DMS153 treated with DMSO at 0.1 percent for 48 hours (cell line): Measurements from ENCODE around the gene MMP15.
"Not testable (repeated sequence)": the region's sequence is repeated elsewhere in the genome, so short reads cannot be mapped to it uniquely, and the experiment has no call there.

ENCODE experiments used
- DNase-seq: peaks from one replicate; lab custom pipeline; 2025; ENCODE audit not compliant: unreplicated experiment; lab: John Stamatoyannopoulos, UW

MMP15 gene

DNA sequence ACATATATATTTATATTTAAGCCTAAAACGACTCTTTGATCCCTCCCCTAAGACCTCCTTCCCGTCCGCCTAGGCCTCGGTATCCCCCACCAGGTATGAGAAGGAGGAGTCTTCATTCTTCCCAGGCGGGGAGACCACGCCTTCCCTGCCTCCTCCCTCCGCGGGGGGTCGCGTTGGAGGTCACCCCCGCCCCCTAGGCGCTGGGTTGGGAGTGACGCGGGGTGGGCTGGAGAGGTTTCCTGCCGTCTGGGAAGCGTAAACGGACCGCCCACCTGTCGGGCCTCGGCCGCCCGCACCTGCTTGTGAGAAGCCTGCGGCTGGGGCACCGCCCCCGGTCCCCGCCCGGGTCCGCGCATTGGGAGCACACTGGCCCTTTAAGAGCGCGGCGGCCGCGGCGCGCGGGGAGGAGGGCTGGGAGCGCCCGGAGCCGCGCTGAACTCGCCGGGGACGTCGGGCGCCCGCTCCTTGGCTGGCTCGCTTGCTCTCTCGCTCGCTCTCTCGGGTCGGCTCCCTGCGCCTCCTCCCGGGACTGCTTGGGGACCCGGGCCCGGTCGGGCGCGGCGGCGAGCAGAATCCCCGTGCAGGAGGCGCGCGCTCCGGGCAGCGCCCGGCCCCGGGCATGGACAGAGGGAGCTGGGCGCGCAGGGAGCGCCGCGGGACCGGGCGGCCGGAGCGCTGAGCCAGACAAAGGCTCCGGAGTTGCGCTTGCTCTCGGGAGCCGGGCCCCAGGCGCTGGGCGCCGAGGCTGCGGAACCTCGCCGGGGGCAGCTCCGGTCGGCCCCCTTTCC, at the start of gene MMP15:
Gene MMP15 (plus strand): TSS at position 404 of the 788 bp plus-strand sequence. CDS start 597 bp downstream, outside the sequence.
- DNase-seq: peak; percentile 79

DNA sequence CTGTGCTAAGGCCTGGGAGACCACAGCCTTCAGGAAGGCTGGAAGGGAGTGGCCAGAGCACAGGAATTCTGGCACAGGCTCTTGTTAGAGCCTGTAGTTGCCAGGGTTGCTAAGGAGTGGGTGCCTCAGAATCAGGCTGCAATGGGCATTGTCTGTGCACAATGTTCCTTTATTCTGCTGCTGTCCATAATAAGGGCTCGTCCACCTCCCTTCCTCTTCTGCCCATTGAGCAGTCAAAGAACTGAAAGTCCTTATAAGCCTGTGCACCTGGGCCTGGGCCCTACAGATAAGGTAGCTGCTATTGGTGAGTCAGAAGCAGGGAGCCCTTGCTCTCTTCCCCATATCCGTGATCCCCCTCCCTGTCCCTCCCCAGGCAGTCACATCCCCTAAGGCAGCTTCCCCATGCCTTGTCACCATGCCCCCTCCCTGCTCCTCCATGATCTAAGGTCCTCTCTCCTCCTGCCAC, 49.2 kb upstream of the MMP15 start:
- no peak for DNase-seq

DNA sequence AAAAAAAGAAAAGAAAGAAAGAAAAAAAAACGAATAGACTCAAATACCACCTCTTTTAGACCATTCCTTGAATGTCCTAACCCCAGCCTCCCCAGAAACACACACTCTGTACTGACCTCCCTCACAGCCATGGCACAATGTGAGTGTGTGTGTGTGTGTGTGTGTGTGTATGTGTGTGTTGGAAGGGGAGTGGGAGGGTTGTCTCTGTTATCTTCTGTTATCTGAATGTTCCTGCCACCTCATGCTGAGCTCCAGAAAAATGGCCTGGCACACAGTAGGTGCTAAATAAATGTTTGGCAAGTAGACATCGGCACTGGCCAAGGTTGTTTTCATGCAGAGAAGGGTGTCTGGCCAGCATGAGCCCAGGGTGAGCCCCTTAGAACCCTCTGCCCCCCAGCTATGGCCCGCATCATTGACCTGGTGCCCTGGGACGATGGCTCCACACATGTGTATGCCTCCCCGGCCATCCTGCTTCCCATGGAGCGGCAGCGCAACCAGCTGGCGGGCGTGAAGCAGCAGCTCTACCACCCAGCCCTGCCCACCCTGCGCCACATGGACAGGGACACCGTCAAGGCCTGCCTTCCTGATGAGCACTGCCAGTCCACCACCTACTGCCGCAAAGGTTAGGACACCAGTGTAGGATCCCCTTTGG, 48.0 kb upstream of the MMP15 start:
- DNase-seq: no peak

GRCh38 chr16:57978070-57978465, 47.5 kb upstream of the MMP15 start:
- not testable (repeated sequence) for DNase-seq

GRCh38 chr16:57979006-57979585, 46.5 kb upstream of the MMP15 start:
- no peak for DNase-seq

- DNase-seq: no peak
Observed at GRCh38 chr16:57981636-57982035, 43.9 kb upstream of the MMP15 start.

DNA sequence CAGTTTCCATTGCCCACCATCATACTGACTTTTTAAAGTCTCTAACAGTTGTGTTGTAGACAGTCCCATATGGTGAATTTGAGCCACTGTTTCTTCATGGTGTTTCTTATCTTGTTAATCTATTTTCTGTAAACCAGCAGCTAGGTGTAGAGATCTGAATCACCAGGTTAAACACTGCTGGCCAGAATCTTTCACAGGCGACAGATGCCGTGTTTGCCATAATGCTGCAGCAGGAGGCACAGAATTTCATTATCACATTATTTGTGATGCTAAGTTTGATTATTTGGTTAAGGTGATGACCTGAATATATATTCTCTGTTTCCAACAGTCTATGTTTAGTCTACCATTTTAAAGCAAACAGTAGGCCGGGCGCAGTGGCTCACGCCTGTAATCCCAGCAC, 43.2 kb upstream of the MMP15 start:
- DNase-seq: no peak

DNA sequence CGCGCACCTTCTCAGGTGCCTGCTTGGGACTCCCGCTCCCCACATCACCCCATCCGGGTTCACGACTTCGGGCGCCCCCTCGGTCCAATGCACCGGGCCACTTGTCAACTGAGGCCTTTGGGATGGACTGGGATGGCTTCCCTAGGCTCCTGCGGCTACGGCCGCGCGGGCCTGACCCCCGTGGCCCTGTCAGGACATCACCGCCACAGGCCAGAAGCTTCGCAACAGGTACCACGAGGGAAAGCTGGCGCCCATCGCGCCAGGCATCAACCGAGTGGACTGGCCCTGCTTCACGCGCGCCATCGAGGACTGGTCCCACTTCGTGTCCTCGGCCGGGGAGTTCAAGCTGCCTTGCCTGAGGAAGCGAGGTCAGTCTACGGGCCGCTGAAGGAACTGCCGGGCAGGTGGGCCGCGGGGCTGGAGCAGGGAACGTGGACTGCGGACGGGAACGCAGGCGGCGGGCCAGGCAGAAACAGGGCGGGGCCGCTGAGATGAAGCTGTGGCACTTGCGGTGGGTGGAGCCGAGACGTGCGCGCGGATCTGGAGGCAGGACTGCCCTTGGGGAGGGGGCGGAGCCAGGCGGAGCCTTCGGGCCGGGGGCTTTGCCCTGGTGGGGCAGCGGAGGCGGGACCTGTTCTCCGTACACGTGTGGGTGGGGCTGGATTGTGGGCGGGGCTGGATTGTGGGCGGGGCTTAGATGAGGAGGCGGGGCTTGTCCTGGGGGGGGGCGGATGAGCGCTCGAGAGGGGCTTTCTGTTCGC, 40.9 kb upstream of the MMP15 start:
- DNase-seq: no peak

DNA sequence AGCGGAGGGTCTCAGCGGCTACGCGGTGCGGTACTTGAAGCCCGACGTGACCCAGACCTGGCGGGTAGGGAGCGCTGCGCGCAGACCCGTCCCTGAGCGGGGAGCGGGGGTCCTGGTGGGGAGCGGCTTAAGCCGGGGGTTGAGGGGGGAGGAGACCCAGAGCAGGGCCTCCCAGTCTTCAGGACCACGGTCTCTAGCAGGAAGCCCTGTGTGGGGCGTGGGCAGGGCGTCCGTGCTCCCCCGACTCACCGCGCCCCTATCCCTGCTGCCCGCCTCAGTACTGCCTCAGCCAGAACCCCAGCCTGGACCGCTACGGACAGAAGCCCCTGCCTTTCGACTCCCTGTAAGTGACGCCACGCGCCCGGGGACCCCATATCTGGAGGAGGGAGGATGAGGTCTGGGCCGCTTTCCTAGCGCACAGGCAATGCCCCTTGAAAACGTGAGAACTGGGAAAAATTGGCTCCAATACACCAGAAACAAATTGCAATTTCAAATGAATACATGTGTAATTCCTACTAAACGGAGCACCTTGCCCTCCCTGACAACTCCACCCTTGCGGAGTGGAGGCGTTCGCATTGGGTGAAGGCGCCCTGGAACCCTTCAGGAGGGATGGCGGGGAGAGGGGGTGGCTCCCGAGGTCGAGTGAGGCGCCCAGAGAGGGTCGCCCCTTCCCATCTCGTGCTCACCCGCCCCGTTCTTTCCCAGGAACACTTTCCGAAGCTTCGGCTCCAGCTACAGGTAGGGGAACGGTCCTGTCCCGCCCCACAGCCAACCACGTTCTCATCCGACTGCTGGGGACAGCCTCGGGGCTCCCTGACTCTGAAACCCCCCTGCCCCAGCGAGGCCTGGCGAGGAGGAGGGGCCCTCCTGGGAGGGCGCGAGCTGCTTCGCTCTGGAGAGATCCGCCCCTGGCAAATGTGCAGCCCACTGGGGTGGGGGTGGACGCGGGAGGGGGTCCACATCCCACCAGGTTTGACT, 40.1 kb upstream of the MMP15 start:
- no peak for DNase-seq

DNA sequence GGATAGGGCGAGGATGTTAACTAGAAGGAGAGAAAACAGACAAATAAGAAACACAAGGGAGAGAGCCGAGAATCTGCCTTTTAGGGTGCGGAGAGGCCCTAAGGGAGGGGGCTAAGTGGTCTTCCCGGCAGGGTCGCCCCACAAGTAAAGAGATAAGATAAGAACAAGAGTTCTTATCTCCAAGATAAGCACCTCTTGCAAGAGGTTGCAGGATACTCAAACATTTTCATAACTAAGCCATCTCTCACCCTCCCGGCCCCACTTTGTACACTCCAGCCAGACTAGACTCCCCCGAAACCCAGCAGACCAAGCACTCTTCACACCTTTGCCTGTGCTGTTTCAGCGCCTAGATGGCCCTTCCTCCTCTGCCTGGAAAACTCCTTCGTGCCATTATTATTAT, 39.4 kb upstream of the MMP15 start:
- no peak for DNase-seq

DNA sequence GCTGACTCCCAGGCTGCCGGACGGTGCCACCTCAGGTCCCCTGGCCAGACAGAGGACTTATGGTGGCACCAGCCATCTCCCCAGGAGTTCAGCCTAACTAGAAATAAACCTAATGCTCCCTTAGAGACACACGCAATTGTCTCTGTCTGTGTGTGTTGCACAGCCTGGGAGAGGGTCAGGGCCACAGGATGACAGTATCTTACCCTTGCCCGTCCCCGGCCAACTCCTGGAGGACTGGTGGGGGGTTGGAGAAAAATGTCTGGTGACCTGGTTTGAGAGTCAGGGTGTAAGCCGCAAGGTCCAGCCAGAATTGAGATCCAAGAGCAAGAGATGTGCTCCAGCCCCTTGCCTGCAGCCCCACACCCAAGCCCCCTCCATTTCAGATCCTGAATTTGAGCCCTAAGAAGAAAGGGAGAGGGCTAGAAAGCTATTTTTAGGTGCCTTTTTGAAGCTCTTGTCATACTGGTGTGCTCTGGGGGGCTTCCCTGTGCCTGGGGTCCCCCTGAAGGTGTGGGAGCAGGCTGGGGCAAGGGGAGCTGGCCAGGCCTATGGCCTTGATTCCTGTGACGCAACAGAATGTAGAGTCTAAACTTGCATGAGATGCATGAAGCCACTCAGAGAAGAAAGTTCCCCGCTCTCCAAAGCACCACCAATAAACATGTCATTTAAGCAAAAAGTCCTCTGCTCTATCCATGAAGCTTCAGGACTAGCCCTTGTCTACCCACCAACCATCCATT, 37.9 kb upstream of the MMP15 start:
- DNase-seq: no peak

- DNase-seq: peak; percentile 15
Observed at GRCh38 chr16:57988929-57989328, 36.6 kb upstream of the MMP15 start.

DNA sequence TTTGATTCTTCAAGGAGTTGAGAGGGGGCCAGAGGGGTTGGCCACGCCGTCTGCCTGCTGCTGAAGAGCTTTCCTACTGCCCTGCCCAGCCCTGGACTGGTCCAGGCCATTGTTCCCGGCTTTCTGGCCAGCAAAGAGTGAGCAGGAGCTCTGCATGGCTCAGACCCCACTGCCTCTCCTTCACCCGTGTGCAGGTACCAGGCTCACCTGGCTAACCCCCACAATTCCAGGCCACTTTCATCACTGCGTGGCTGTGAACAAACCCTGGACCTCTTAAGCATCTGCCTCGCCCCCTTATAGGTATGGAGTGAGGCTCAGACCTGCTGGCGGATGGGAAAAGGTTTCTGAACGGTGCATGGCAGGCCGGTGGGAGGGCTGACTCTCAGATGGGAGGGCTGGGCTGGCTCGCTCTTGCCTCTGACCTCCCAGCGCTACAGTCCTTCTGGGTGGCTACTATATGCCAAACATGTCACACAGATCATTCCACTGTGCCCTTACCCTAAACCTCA, 33.9 kb upstream of the MMP15 start:
- DNase-seq: no peak

GRCh38 chr16:57992084-57992483, 33.5 kb upstream of the MMP15 start:
- no peak for DNase-seq

DNA sequence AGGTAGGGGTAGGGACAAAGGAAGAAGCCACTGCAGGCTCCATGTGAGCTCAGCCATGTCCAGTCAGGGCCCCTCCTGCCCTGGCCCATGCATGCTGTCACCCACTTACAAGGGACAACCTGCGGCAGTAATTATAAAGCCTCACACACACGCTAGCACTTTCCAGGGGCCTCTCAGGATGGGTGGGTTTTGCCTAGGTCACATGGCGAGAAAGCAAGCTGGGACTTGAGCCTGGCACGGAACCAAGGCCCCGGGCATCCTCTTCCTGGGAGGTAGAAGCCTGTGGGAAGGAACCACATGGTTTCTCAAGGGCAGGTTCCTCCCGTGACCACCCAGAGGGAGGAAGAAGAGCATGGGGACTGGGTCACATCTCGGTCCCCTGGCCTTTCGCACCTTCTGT, 32.1 kb upstream of the MMP15 start:
- no peak for DNase-seq

DNA sequence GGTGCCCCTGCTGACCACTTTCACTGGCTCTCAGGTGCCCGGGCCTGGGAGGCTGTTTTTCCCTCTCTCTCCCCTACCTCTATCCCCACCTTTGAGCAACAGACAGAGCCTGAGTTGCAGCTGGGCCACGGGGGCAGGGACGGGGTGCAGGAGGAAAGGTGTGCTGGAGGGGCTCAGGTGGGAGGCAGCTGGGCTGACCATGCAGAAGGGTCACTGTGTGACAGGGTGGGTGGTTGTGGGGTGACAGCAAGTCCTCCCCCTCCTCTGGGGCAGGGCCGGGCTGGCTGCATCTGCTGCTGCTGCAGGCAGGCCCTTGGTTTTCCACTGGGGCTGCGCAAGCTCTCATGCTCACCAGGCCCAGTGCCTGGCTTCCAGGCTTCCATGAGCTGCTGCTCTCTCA, 31.7 kb upstream of the MMP15 start:
- no peak for DNase-seq

DNA sequence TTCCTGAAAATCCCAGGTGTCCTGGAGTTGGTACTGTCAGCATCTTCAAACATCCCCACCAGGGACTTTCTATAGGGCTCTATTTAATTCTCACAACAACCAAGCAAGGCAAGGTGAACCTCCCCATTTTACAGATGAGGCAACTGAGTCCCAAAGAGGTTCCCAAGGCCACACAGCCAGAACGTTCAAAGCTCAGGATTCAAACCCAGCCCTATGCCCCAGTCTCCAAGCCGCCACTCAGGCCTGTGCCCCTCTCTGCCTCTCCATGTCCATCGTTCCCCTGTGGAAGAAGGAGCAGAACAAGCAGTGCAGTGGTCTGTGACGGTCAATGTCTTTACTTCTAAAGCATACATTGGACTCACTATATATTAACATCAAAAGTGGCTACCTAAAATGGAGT, 31.2 kb upstream of the MMP15 start:
- DNase-seq: no peak

DNA sequence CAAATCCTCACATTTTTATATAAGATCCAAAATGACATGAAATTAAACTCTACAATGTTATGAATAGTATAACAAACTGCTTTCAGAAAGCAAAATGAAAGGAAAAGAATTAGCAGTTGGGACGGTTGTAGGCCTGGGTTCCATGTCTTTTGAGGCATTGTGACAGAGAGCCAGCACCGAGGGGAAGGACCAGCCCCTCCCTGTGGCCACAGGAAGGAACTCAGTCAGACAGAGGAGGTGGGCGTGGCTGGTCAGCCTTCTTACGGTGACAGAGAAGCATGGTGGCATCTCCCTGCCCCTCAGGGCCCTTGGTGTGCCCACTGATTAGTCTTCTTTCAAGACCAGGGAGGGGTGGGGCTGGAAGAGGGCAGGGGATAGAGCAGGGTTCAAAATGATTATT, 30.8 kb upstream of the MMP15 start:
- no peak for DNase-seq

- DNase-seq: no peak
Observed at GRCh38 chr16:57995721-57996405, 29.7 kb upstream of the MMP15 start.
